ENCODE measurements around the gene PKNOX2. TPM values are rescaled to one million over a fixed set of nuclear protein-coding genes. Genes with fewer than 3 reads are reported as not detected.

PKNOX2 gene
- total RNA-seq, 4 donors from 2014 or later = 1.5 to 8.2 (median 3.6) TPM

DNA sequence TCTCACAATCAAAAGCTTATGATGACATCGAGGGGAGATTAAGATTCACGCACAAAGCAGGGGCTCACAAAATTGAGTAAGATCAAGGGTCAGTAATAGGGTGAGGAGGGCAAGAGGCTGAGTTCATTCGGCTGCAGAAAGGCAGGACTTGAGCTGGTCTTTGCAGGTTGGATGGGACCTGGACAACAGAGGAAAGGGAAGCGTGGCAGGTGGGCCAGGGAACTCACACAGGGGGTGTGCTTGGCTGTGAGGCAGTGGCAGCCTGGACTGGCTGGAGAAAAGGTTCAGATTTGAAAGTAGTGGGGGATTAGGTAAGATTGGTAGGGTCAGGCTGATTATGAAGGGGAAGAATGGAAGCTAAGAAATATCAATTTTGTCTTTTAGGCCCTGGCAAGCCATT, 161.6 kb downstream of the PKNOX2 start:
- H3K27ac ChIP-seq = no peak overlapping the region
- no peak for TF ChIP-seq POLR2AphosphoS5 (IDR thresholded peaks at IDR 0.05)
- TF ChIP-seq, protein P1, sequence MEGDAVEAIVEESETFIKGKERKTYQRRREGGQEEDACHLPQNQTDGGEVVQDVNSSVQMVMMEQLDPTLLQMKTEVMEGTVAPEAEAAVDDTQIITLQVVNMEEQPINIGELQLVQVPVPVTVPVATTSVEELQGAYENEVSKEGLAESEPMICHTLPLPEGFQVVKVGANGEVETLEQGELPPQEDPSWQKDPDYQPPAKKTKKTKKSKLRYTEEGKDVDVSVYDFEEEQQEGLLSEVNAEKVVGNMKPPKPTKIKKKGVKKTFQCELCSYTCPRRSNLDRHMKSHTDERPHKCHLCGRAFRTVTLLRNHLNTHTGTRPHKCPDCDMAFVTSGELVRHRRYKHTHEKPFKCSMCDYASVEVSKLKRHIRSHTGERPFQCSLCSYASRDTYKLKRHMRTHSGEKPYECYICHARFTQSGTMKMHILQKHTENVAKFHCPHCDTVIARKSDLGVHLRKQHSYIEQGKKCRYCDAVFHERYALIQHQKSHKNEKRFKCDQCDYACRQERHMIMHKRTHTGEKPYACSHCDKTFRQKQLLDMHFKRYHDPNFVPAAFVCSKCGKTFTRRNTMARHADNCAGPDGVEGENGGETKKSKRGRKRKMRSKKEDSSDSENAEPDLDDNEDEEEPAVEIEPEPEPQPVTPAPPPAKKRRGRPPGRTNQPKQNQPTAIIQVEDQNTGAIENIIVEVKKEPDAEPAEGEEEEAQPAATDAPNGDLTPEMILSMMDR (IDR thresholded peaks at IDR 0.05) = no peak
- no peak for TF ChIP-seq EP300 (IDR thresholded peaks at IDR 0.05)
- no peak for TF ChIP-seq POLR2A (IDR thresholded peaks at IDR 0.05)
- no peak overlapping the region for H3K4me3 ChIP-seq
- no peaks in the 10 kb centered on the region for H3K9me3 ChIP-seq
- peaks cover 3% of the 10 kb centered on the region for H3K4me1 ChIP-seq
- H3K27me3 ChIP-seq = no peaks in the 10 kb centered on the region
- no peak for DNase-seq (ENCODE audit: low spot score in 2 of 2)
- no peaks in the 10 kb centered on the region for H3K36me3 ChIP-seq
- WGBS = 92% methylated on average over 4 of the region's 4 CpGs

DNA sequence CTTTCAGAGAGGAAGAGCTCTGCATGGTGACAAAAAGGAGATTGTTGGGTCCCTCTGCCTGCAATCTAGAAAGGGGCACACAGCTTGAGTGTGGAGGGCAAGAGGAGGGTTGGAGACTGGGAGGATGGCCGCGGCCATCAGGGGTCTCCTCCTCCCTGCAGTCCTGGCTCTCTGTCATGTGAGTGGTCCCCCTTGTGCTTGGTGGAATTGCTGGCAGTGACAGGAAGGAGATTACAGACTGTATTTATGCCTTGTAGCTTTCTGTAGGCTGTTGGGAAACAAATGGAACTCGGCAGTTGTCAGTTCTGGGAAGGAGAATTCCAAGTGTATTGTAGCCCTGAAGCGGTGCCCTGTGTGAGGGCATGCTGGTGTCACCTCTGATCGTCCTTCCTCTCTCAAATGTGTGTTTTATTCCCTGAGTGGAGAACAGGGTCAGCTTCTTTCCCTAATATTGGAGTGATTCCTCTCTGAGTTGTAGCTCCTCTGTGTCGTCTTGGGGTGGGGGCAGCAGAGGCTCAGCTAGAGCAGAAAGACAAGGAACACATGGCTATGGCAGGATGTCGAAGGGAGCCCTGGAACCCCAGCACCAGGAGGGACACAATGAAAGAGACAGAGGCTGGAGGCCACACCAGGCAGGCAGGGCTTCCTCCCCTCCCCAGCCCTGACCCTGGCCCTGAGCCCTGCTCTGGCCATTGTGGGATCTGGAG, 163.1 kb downstream of the PKNOX2 start:
- no peak overlapping the region for H3K27ac ChIP-seq
- no peaks in the 10 kb centered on the region for H3K36me3 ChIP-seq
- no peak for DNase-seq (ENCODE audit: low spot score in 2 of 2)
- H3K9me3 ChIP-seq = no peaks in the 10 kb centered on the region
- H3K4me3 ChIP-seq = no peak overlapping the region
- TF ChIP-seq POLR2AphosphoS5 (IDR thresholded peaks at IDR 0.05) = no peak
- TF ChIP-seq EP300 (IDR thresholded peaks at IDR 0.05) = no peak
- TF ChIP-seq POLR2A (IDR thresholded peaks at IDR 0.05) = no peak
- TF ChIP-seq, protein P1 (IDR thresholded peaks at IDR 0.05) = no peak
- no peaks in the 10 kb centered on the region for H3K27me3 ChIP-seq
- H3K4me1 ChIP-seq = peaks cover 3% of the 10 kb centered on the region
- 81% methylated on average over 6 of the region's 7 CpGs for WGBS

DNA sequence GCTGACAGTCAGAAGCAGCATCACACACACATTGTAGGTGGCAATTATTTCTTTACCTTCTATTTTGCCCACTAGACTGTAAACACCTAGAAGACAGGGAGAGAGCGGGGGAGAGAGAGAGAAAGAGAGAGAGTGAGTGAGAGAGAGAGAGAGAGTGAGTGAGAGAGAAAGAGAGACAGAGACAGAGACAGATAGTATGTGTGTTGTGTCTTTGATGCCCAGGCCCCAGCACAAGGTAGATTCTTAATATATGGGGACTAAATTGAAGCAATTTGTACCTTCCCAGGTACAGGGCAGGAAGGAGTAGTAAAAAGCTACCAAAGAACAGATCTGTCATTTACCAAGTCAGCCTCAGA, 163.7 kb downstream of the PKNOX2 start:
- Histone ChIP-seq H3K4me1 (peaks cover 3% of the 10 kb centered on the region), H3K9me3 (no peaks in the 10 kb centered on the region), H3K36me3 (no peaks in the 10 kb centered on the region), H3K27ac (no peak overlapping the region), H3K27me3 (no peaks in the 10 kb centered on the region), H3K4me3 (no peak overlapping the region)
- WGBS = 96% methylated on average over 1 of the region's 1 CpG
- DNase-seq (ENCODE audit: low spot score in 2 of 2) = no peak
- TF ChIP-seq EP300 (IDR thresholded peaks at IDR 0.05) (no peak), POLR2A (IDR thresholded peaks at IDR 0.05) (no peak), POLR2AphosphoS5 (IDR thresholded peaks at IDR 0.05) (no peak)
- TF ChIP-seq, protein P1 (IDR thresholded peaks at IDR 0.05) = no peak

DNA sequence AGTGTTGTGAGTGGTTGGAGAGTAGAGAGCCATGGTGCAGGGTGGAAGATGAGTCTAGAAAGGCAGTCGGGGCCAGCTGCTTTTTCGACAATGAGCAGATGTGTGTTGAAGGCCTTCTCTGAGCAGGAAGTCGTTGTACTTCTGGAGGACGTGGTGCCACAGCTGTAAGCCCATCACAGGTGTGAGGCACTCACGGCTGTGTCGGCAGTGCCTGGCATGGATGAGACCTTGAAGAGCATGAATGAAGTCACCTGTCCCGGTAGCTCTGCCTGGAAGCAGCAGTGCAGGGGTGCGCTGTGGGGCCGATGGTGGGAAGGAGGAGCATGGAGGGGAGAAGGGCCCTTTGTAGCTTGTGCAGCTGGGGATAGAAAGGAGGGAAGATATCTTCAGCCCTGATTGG, 165.2 kb downstream of the PKNOX2 start:
- H3K9me3 ChIP-seq = no peaks in the 10 kb centered on the region
- H3K27ac ChIP-seq = no peak overlapping the region
- 54% methylated on average over 9 of the region's 9 CpGs for WGBS
- H3K36me3 ChIP-seq = no peaks in the 10 kb centered on the region
- no peak overlapping the region for H3K4me3 ChIP-seq
- DNase-seq (ENCODE audit: low spot score in 2 of 2) = no peak
- H3K27me3 ChIP-seq = no peaks in the 10 kb centered on the region
- TF ChIP-seq, protein P1 (IDR thresholded peaks at IDR 0.05) = no peak
- TF ChIP-seq POLR2A (IDR thresholded peaks at IDR 0.05) (no peak), POLR2AphosphoS5 (IDR thresholded peaks at IDR 0.05) (no peak), EP300 (IDR thresholded peaks at IDR 0.05) (no peak)
- H3K4me1 ChIP-seq = peaks cover 3% of the 10 kb centered on the region

DNA sequence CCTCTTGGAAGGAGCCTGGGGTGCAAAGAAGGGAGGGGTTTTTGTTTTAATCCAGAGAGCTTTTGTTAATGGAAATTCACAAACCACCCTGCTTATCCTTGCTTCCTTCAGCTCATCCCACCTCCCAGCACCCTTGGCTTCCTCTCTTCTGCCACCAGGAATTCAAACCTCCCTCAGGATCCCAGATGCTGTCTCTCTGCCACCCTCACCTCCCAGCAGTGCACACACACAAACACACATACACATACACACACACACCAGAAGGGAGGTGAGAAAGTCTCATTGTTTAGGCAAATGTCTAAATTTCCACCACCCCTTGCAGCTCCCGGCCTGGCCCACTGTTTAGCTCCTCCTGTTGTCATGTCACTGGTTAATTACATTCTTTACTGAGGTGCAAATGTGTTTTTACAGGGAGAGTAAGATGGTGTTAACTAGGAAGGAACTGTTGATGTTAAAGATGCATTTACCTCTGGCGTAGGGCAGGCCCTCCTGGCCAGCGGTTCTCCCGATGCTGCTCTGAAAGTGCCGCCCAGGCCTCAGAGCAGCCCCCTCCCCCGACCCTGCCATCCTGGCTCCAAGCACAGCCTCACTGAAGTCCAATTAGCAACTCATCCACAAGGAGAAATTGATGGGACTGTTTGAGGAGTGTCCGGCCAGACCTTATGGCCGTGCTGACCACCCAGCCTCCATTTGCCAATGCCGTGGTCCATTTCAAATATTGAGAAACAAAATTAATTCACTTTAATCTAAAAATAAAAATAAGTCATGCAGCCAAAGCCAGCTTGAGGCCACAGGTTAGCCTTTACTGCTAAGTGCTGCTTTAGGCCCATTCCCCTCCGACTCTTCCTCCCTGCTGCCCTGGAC, 166.1 kb downstream of the PKNOX2 start:
- no peaks in the 10 kb centered on the region for H3K27me3 ChIP-seq
- WGBS = 91% methylated on average over 10 of the region's 10 CpGs
- no peaks in the 10 kb centered on the region for H3K9me3 ChIP-seq
- TF ChIP-seq EP300 (IDR thresholded peaks at IDR 0.05) (no peak), POLR2AphosphoS5 (IDR thresholded peaks at IDR 0.05) (no peak), POLR2A (IDR thresholded peaks at IDR 0.05) (no peak)
- TF ChIP-seq, protein P1 (IDR thresholded peaks at IDR 0.05) = no peak
- H3K36me3 ChIP-seq = no peaks in the 10 kb centered on the region
- peaks cover 3% of the 10 kb centered on the region for H3K4me1 ChIP-seq
- DNase-seq (ENCODE audit: low spot score in 2 of 2) = no peak
- H3K4me3 ChIP-seq = no peak overlapping the region
- no peak overlapping the region for H3K27ac ChIP-seq

Data from suprapubic skin (tissue), 4 donors.